ENCODE data around the gene SNAP29. TPM values are rescaled to one million over a fixed set of nuclear protein-coding genes. Genes with fewer than 3 reads are reported as not detected.

SNAP29 gene
- total RNA-seq, 1 experiment from 2014 or later, result 35.9 TPM

DNA sequence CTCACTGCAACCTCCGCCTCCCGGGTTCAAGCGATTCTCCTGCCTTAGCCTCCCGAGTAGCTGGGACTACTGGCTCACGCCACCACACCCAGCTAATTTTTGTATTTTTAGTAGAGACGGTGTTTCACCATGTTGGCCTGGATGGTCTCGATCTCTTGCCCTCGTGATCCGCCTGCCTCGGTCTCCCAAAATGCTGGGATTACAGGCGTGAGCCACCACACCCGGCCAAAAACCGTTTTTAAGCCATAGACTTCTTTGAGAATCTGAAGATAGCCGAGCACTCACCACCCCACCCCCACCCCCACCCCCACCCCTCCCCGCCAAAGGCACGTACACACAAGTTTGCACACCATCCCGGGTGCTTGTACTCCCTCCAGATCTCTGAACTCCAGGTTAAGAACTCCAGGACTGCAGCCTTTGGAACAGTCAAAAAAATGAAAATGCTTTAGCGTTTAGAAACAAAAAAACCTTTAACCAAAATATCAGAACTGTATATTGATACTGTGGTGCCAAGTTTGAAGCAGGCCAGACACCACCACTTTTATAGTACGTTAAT, 59.9 kb downstream of the SNAP29 start:
- TF ChIP-seq, protein P1, sequence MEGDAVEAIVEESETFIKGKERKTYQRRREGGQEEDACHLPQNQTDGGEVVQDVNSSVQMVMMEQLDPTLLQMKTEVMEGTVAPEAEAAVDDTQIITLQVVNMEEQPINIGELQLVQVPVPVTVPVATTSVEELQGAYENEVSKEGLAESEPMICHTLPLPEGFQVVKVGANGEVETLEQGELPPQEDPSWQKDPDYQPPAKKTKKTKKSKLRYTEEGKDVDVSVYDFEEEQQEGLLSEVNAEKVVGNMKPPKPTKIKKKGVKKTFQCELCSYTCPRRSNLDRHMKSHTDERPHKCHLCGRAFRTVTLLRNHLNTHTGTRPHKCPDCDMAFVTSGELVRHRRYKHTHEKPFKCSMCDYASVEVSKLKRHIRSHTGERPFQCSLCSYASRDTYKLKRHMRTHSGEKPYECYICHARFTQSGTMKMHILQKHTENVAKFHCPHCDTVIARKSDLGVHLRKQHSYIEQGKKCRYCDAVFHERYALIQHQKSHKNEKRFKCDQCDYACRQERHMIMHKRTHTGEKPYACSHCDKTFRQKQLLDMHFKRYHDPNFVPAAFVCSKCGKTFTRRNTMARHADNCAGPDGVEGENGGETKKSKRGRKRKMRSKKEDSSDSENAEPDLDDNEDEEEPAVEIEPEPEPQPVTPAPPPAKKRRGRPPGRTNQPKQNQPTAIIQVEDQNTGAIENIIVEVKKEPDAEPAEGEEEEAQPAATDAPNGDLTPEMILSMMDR (IDR thresholded peaks at IDR 0.05; ENCODE audit: unreplicated experiment), result no peak
- Mint-ChIP-seq H3K36me3 (ENCODE audit: insufficient read depth, unreplicated experiment) (peaks cover 60% of the 10 kb centered on the region), H3K4me1 (ENCODE audit: low read depth, unreplicated experiment) (peaks cover 26% of the 10 kb centered on the region), H3K4me3 (ENCODE audit: low read depth, unreplicated experiment) (peak overlapping the region; percentile 76), H3K27ac (ENCODE audit: unreplicated experiment) (peak overlapping the region; percentile 81), H3K27me3 (ENCODE audit: unreplicated experiment) (no peaks in the 10 kb centered on the region), H3K9me3 (ENCODE audit: low read depth, unreplicated experiment) (no peaks in the 10 kb centered on the region)
- CTCF ChIA-PET, result no interaction called here
- DNase-seq, result no peak
- intact Hi-C loops (cut with micrococcal nuclease; ENCODE audit: unreplicated experiment), result loop anchor here (5.0 kb wide), 1 partner anchor 34 kb away; no protein-coding TSS in a partner anchor
- BruUV-seq (replicated peaks), result no TSS peak

DNA sequence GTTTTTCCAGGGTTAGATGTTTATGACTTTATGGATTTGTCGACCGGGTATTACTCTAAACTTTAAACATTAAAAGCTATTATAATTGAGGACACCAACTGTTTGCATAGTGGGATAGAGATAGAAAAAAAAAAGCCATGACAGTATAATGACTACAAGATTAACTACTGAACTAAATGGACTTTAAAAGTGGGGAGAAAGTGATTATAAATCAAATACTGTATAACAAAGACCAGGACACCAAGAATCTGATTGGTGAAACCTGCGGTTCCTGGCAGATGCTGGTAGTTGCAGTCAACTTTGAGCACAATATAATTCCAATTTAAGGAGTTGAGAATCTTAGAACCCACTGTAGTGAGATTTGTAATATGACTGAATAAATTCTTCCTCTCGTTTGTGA, 60.9 kb downstream of the SNAP29 start:
- Mint-ChIP-seq H3K27ac (ENCODE audit: unreplicated experiment) (peak overlapping the region; percentile 25), H3K27me3 (ENCODE audit: unreplicated experiment) (no peaks in the 10 kb centered on the region), H3K36me3 (ENCODE audit: insufficient read depth, unreplicated experiment) (peaks cover 56% of the 10 kb centered on the region), H3K9me3 (ENCODE audit: low read depth, unreplicated experiment) (no peaks in the 10 kb centered on the region), H3K4me3 (ENCODE audit: low read depth, unreplicated experiment) (peak overlapping the region; percentile 76), H3K4me1 (ENCODE audit: low read depth, unreplicated experiment) (peaks cover 26% of the 10 kb centered on the region)
- DNase-seq, result no peak
- CTCF ChIA-PET, result interaction anchor here (1.7 kb wide), 2 partner anchors 18 to 34 kb away, joined by 5 to 6 read pairs; no protein-coding TSS in a partner anchor
- TF ChIP-seq, protein P1 (IDR thresholded peaks at IDR 0.05; ENCODE audit: unreplicated experiment), result no peak
- intact Hi-C loops (cut with micrococcal nuclease; ENCODE audit: unreplicated experiment), result loop anchor here (5.0 kb wide), 1 partner anchor 33 kb away; no protein-coding TSS in a partner anchor
- TSS peak; percentile 48 for BruUV-seq (replicated peaks)

DNA sequence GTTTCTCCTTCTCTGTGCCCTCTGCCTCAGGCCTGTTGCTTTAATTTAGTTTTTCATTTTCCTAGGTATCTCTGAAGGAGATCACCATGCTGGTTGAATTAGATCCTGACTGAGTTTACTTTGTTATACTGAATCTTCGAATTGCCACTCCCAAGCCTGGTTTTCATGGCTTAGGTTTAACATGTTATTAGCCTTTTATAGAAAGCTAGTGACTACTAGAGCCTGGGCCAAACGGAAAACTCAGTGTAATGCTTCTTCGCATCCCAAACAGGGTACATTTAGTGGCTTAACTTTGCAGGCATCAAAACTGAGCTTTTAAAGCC, 62.0 kb downstream of the SNAP29 start:
- intact Hi-C loops (cut with micrococcal nuclease; ENCODE audit: unreplicated experiment), result no loop called here

DNA sequence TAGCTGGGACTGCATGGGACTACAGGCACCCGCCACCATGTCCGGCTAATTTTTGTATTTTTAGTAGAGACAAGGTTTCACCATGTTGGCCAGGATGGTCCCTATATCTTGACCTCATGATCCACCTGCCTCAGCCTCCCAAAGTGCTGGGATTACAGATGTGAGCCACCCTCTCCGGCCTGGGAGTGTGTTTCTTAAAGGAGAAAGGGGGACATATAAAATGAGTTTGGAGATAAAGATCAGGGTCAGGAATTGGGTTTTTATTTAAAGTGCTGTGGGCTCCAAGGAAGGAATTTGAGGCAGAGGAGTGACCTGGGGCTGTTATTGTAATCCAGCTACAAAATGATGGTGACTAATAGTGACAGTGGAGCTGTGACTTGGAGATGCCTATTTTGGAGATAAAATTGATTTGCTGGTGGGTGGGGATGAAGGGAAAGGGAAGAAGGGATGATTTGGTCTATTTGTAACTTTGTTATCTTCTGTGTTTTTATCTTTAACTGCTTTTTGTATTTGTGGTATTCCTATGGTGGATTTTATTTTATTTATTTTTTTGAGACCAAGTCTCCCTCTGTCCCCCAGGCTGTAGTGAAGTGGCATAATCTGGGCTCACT, 63.4 kb downstream of the SNAP29 start:
- CTCF ChIA-PET, result interaction anchor here (0.6 to 2.0 kb wide), 2 partner anchors 21 to 29 kb away, joined by 3 to 7 read pairs; no protein-coding TSS in a partner anchor

More for the DNA sequence above, 62.0 kb downstream of the SNAP29 start:
- TF ChIP-seq, protein P1 (IDR thresholded peaks at IDR 0.05; ENCODE audit: unreplicated experiment), result no peak
- Mint-ChIP-seq H3K9me3 (ENCODE audit: low read depth, unreplicated experiment) (no peaks in the 10 kb centered on the region), H3K27me3 (ENCODE audit: unreplicated experiment) (no peaks in the 10 kb centered on the region), H3K36me3 (ENCODE audit: insufficient read depth, unreplicated experiment) (peaks cover 56% of the 10 kb centered on the region), H3K4me3 (ENCODE audit: low read depth, unreplicated experiment) (peak overlapping the region; percentile 76), H3K27ac (ENCODE audit: unreplicated experiment) (peak overlapping the region; percentile 25), H3K4me1 (ENCODE audit: low read depth, unreplicated experiment) (peaks cover 35% of the 10 kb centered on the region)
- no TSS peak for BruUV-seq (replicated peaks)
- CTCF ChIA-PET, result interaction anchor here (0.5 to 2.0 kb wide), 5 partner anchors 11 to 35 kb away, joined by 3 to 7 read pairs (median 5); no protein-coding TSS in a partner anchor
- DNase-seq, result no peak

More for the DNA sequence above, 63.4 kb downstream of the SNAP29 start:
- no TSS peak for BruUV-seq (replicated peaks)
- Mint-ChIP-seq H3K4me3 (ENCODE audit: low read depth, unreplicated experiment) (peak overlapping the region; percentile 3), H3K27ac (ENCODE audit: unreplicated experiment) (peak overlapping the region; percentile 4), H3K9me3 (ENCODE audit: low read depth, unreplicated experiment) (no peaks in the 10 kb centered on the region), H3K27me3 (ENCODE audit: unreplicated experiment) (no peaks in the 10 kb centered on the region), H3K36me3 (ENCODE audit: insufficient read depth, unreplicated experiment) (peaks cover 50% of the 10 kb centered on the region), H3K4me1 (ENCODE audit: low read depth, unreplicated experiment) (peaks cover 44% of the 10 kb centered on the region)
- intact Hi-C loops (cut with micrococcal nuclease; ENCODE audit: unreplicated experiment), result no loop called here
- TF ChIP-seq, protein P1 (IDR thresholded peaks at IDR 0.05; ENCODE audit: unreplicated experiment), result no peak
- no peak for DNase-seq
